ENCODE measurements around the gene OASL.

Gene OASL

GRCh38 chr12:120997448-120997847 is 41.6 kb downstream of the OASL start:
- TF ChIP-seq CTCF (conservative IDR thresholded peaks at IDR 0.05; ENCODE audit: low read depth, low read length) = no peak
- Histone ChIP-seq H4K20me1 (ENCODE audit: insufficient read depth) (no peaks in the 10 kb centered on the region), H3K4me1 (ENCODE audit: low read depth, poor library complexity, severe bottlenecking) (peaks cover 8% of the 10 kb centered on the region), H2AFZ (ENCODE audit: low read depth) (no peak overlapping the region), H3K79me2 (ENCODE audit: insufficient read depth, low read depth) (no peaks in the 10 kb centered on the region), H3K27ac (no peak overlapping the region), H3K9ac (no peak overlapping the region), H3K27me3 (ENCODE audit: insufficient read depth, low read depth) (no peaks in the 10 kb centered on the region), H3K4me3 (IDR thresholded peaks at IDR 0.05; ENCODE audit: insufficient read depth, low read depth, low read length) (no peak overlapping the region), H3K36me3 (ENCODE audit: insufficient read depth) (no peaks in the 10 kb centered on the region), H3K4me2 (no peak overlapping the region)

- Histone ChIP-seq H3K4me2 (no peak overlapping the region), H3K36me3 (ENCODE audit: insufficient read depth) (no peaks in the 10 kb centered on the region)
- no peak for TF ChIP-seq CTCF (conservative IDR thresholded peaks at IDR 0.05; ENCODE audit: low read depth, low read length)
Observed at GRCh38 chr12:120996133-120996746, 42.8 kb downstream of the OASL start.

DNA sequence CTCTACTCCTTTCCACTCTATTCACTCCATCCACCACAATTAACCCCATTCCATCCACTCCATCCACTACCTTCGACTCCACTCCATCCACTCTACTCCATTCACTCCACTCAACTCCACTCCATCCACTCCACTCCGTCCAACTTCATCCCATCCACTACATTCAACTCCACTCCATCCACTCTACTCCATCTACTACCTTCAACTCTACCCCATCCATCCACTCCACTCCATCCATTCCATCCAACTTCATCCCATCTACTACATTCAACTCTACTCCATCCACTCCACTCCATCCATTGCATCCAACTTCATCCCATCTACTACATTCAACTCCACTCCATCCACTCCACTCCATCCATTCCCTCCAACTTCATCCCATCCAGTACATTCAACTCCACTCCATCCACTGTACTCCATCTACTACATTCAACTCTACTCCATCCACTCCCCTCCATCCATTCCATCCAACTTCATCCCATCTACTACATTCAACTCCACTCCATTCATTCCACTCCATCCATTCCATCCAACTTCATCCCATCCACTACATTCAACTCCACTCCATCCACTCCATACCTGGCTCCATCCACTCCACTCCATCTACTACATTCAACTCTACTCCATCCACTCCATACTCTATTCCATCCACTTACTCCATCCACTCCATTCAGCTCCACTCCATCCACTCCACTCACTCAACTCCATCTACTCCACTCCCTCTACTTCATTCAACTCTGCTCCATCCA is 44.3 kb downstream of the OASL start:
- TF ChIP-seq CTCF (conservative IDR thresholded peaks at IDR 0.05; ENCODE audit: low read depth, low read length) = no peak
- H3K79me2 ChIP-seq (ENCODE audit: insufficient read depth, low read depth) = no peaks in the 10 kb centered on the region
- no peaks in the 10 kb centered on the region for H3K4me1 ChIP-seq (ENCODE audit: low read depth, poor library complexity, severe bottlenecking)

More at GRCh38 chr12:120996133-120996746, 42.8 kb downstream of the OASL start:
- Histone ChIP-seq H3K79me2 (ENCODE audit: insufficient read depth, low read depth) (no peaks in the 10 kb centered on the region), H4K20me1 (ENCODE audit: insufficient read depth) (no peaks in the 10 kb centered on the region), H3K27ac (no peak overlapping the region), H3K9ac (no peak overlapping the region), H3K4me1 (ENCODE audit: low read depth, poor library complexity, severe bottlenecking) (peaks cover 6% of the 10 kb centered on the region), H3K4me3 (IDR thresholded peaks at IDR 0.05; ENCODE audit: insufficient read depth, low read depth, low read length) (no peak overlapping the region), H2AFZ (ENCODE audit: low read depth) (no peak overlapping the region), H3K27me3 (ENCODE audit: insufficient read depth, low read depth) (no peaks in the 10 kb centered on the region)

DNA sequence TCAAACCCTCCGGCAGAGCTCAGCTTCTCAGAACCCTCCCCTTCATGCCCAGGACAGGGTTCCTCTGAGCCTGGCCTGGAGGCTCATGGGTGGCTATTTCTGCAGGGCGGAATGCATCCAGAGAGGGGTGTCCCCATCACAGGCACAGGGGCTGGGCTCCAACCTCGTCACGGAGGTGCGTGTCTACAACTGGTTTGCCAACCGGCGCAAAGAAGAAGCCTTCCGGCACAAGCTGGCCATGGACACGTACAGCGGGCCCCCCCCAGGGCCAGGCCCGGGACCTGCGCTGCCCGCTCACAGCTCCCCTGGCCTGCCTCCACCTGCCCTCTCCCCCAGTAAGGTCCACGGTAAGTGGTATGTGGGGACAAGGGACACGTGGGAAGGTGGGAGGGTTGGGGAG is 45.0 kb downstream of the OASL start:
- Histone ChIP-seq H3K4me1 (ENCODE audit: low read depth, poor library complexity, severe bottlenecking) (no peaks in the 10 kb centered on the region), H3K79me2 (ENCODE audit: insufficient read depth, low read depth) (no peaks in the 10 kb centered on the region), H3K9ac (no peak overlapping the region), H4K20me1 (ENCODE audit: insufficient read depth) (no peaks in the 10 kb centered on the region), H3K27me3 (ENCODE audit: insufficient read depth, low read depth) (no peaks in the 10 kb centered on the region), H2AFZ (ENCODE audit: low read depth) (no peak overlapping the region), H3K4me3 (IDR thresholded peaks at IDR 0.05; ENCODE audit: insufficient read depth, low read depth, low read length) (no peak overlapping the region), H3K4me2 (no peak overlapping the region), H3K27ac (no peak overlapping the region), H3K36me3 (ENCODE audit: insufficient read depth) (no peaks in the 10 kb centered on the region)
- TF ChIP-seq CTCF (conservative IDR thresholded peaks at IDR 0.05; ENCODE audit: low read depth, low read length) = no peak

More for the DNA sequence above, 44.3 kb downstream of the OASL start:
- Histone ChIP-seq H2AFZ (ENCODE audit: low read depth) (no peak overlapping the region), H3K4me2 (no peak overlapping the region), H3K27me3 (ENCODE audit: insufficient read depth, low read depth) (no peaks in the 10 kb centered on the region), H3K27ac (no peak overlapping the region), H4K20me1 (ENCODE audit: insufficient read depth) (no peaks in the 10 kb centered on the region), H3K4me3 (IDR thresholded peaks at IDR 0.05; ENCODE audit: insufficient read depth, low read depth, low read length) (no peak overlapping the region), H3K36me3 (ENCODE audit: insufficient read depth) (no peaks in the 10 kb centered on the region), H3K9ac (no peak overlapping the region)

Data from KMS-11 (cell line).